SK-MEL-5 (cell line): ENCODE results near the gene ATP13A3. TPM values are rescaled to one million over a fixed set of nuclear protein-coding genes. Genes with fewer than 3 reads are reported as not detected.
"Not testable (repeated sequence)": the region's sequence is repeated elsewhere in the genome, so short reads cannot be mapped to it uniquely, and the experiment has no call there.

Source experiments
- DNase-seq: peaks from one replicate; pipeline ENCODE4 v3.0.0-alpha.2; 2016; ENCODE audit warnings: low read depth, low spot score
- in situ Hi-C: cut with HindIII; loops from 2 replicates; pipeline ENCODE4 v1.10.0; 2016; ENCODE audit warnings: low sequenced_read_pairs, high pct_unique_total_duplicates, low pct_unique_long_range_greater_than_20kb
- polyA plus RNA-seq, 2 experiments: library from polyadenylated mRNA; depleted of rRNA; stranded (reverse); fragments of >200 nt; gene quantifications; 2 replicates each; pipeline ENCODE4 v1.2.3, GENCODE V29; 2015
- total RNA-seq: library from RNA; depleted of rRNA; stranded (reverse); fragments of >200 nt; shearing (Covaris generic); gene quantifications from 2 replicates; pipeline ENCODE4 v1.2.3, GENCODE V29; 2014; rRNA removed

Gene ATP13A3
- total RNA-seq, result 95.1 and 102 TPM in 2 replicates
- 78.4 and 144 TPM in 2 replicates for polyA plus RNA-seq (2015; cell fraction: cytosol; rRNA removed)
- 74.9 and 82.3 TPM in 2 replicates for polyA plus RNA-seq (2015; cell fraction: nucleus; rRNA removed)

DNA sequence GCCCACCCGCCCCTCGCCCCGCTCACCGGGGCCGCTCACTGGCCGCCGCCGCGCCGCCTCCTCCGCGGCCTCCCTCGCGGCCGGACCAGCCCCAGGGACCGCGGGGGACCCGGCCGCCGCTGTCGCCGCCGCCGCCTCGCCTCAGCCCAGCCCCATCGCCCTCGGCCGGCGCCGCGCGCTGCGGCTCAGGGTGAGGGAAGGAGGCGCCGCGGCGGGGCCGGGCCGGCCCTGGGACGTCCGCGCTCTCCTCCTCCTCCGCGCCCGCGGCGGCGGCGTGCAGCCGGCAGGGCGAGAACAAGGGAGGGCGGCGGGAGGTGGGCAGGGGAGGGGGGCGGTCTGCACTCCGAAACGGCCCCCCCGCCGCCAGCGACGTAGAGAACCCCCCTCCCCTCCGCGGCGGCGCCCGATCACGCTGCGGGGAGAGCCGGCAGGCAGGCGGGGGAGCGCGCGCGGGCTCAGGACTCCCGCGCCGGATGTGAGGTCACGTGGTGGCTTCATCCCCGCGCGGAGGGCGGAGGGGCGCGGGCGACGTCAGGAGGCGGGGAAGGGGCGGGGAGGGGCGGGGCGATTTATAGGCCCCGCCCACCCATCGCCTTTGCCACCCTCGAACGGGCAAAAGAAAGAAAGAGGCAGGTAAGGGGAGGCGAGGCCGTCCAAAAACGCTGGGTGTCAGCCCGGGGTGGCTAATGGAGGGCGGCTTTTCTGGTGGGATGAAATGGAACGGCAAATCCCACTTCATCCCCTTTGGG, at the start of gene ATP13A3:
ATP13A3 (minus strand) TSS at position 463 of the 749 bp plus-strand sequence. CDS start 24,812 bp downstream, outside the sequence.
- in situ Hi-C loops, result no loop called here
- DNase-seq, result peak; percentile 83

DNA sequence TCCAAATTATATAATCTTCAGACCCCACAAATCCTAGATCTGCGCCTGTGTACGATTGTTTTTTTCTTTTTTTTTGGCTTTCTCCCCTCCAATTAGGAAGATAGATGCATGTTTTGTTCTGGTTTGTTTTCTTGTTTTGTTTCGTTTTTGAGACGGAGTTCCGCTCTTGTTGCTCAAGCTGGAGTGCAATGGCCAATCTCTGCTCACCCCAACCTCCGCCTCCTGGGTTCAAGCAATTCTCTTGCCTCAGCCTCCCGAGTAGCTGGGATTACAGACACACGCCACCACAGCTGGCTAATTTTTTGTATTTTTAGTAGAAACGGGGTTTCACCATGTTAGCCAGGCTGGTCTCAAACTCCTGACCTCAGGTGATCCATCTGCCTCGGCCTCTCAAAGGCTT, 48.4 kb upstream of the ATP13A3 start:
- in situ Hi-C loops, DNase-seq: not testable (repeated sequence)

DNA sequence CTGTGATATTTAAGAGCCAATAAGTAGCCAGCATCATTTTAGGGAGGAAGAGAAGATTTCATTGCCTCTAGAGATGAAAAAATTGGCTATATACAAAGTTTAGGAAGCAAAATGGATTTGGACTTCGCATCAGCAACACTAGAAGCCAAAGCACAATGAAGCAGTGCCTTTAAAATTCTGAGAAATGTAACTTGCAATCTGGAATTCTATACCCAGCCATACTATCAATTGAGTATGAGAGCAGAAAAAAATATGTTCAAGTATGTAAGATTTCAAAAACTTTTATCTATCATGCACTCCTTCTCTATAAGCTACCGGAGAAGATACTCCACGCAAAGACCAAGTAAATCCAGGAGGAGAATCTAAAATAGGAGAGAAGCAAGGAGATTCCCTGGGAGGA, 47.4 kb upstream of the ATP13A3 start:
- in situ Hi-C loops, result no loop called here

DNA sequence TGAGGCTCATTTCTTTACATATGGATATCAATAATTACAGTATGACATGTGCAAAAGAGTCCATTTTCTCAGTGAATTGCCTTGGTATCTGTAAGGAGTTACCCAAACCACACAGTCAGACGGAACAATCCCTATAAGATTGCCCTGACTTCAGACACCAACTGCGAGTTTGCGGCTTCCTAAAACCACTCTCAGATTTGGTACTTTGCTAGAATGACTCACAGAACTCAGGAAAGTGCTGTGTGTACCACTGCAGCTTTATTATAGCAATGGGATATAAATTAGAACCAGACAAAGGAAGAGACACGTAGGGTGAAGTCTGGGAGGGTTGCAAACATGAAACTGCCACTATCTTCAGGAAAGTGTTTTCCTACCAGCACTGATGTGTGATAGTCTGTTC, 45.8 kb upstream of the ATP13A3 start:
- no peak for DNase-seq
- in situ Hi-C loops, result no loop called here

More for the DNA sequence above, 47.4 kb upstream of the ATP13A3 start:
- no peak for DNase-seq

DNA sequence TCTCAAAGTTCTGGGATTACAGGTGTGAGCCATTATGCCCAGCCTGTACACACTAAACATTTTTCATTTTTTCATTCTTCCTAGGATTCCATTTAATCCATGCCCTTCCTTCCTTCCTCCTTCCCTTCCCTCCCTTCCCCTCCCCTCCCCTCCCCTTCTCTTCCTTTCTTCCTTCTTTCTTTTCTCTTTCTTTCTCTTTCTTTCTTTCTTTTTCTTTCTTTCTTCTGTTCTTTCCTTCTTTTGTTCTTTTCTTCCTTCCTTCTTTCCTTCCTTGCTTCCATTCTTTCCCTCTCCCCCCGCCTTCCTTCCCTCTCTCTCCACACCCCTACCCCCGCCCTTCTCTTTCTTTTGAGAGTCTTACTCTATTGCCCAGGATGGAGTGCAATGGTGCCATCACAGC, 40.9 kb upstream of the ATP13A3 start:
- in situ Hi-C loops, result no loop called here
- no peak for DNase-seq

DNA sequence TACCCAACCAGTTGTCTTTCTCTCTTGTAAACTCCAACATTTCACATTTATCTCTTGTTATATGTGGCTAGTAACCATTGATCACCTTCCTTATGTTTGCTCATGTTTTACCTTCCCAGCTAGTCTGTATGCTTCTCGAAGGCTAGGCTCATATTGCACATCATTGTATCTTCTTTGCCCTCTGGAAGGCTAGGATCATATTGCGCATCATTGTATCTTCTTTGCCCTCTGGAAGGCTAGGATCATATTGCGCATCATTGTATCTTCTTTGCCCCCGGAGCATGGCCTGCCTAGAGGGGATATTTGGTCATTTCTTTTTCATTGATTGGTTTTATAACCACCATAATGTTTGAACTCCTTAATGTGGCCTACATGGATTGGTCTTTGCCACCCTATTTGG, 39.4 kb upstream of the ATP13A3 start:
- in situ Hi-C loops, result no loop called here
- DNase-seq, result no peak

DNA sequence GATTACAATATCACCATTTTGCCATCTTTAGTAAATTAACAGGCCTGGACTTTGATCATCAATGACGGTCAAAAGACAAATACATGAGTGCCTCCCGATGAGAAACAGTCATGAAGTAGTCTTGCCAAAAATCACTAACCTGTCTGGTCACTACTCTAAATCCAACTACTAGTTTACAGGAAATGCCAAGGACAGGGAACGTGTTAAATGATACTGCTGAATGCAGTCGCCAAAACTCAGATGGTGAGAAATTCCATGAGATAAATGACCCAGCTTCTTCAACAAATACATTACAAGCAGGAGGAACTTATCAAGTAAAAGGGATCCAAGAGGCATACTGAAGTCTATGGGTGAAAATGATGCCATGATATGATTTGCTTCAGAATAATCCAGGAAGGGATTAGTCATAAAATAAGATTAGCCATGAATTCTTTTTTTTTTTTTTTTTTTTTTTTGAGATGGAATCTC, 35.8 kb upstream of the ATP13A3 start:
- DNase-seq, result no peak
- in situ Hi-C loops, result no loop called here

DNA sequence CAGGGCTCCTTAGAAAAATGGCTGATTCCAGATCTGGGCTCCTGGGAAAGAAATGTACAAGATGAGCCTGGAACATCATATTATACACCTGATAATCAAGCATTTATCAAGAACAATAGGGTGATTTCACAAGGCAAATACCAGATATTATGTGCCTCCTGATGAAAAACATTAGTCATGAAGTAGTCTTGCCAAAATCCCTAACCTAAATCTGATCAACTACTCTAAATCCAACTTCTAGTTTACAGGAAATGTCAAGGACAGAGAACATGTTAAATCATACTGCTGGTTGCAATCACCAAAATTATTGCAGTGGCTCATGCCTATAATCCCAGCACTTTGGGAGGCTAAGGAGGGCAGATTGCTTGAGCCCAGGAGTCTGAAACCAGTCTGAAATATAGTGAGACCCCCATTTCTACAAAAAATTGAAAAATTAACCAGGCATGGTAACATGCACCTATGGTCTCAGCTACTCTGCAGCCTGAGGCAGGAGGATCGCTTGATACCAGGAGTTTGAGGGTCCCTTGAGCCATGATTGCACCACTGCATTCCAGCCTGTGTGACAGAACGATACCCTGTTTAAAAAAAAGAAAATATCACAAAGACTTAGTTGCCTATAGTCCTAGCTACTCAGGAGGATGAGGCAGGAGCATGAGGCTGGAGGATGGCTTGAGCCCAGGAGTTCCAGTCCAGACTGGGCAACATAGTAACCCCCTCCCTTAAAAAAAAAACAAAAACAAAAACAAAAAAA, 34.9 kb upstream of the ATP13A3 start:
- in situ Hi-C loops, result no loop called here

DNA sequence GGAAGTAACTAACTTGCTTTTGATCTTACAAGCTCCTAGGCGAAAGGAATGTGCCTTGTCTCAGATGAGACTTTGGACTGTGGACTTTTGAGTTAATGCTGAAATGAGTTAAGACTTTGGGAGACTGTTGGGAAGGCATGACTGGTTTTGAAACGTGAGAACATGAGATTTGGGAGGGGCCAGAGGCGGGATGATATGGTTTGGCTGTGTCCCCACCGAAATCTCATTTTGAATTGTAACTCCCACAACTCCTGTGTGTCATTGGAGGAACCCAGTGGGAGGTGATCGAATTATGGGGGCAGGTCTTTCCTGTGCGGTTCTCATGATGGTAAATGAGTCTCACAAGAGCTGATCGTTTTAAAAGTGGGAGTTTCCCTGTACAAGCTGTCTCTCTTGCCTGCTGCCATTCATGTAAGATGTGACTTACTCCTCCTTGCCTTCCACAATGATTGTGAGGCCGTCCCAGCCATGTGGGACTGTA, 33.9 kb upstream of the ATP13A3 start:
- DNase-seq, in situ Hi-C loops: not testable (repeated sequence)

More for the DNA sequence above, 34.9 kb upstream of the ATP13A3 start:
- no peak for DNase-seq

DNA sequence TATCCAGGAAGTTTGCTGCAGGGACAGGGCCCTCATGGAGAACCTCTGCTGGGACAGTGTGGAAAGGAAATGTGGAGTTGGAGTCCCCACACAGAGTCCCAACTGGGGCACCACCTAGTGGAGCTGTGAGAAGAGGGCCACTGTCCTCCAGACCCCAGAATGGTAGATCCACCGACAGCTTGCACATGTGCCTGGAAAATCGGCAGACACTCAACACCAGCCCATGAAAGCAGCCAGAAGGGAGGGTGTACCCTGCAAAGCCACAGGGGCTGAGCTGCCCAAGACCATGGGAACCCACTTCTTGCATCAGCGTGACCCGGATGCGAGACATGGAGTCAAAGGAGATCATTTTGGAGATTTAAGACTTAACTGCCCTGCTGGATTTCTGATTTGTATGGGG, 33.4 kb upstream of the ATP13A3 start:
- in situ Hi-C loops, result not testable (repeated sequence)
- peak; percentile 22 for DNase-seq

DNA sequence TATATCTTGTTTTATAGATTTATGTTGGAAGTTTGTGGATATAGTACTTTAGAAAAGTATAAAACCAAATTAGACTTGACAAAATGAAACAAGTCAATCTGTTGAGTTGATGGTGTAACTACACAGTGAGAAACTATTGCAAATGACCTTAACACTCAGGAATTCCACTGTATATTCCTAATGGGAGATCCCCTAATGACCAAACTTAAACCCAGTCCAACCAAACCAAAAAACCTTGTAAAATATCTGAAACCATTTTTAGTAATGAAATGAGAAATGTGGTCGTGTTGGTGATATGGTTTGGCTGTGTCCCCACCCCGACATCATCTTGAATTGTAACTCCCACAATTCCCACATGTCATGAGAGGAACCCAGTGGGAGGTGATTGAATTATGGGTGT, 31.9 kb upstream of the ATP13A3 start:
- no peak for DNase-seq
- in situ Hi-C loops, result no loop called here

DNA sequence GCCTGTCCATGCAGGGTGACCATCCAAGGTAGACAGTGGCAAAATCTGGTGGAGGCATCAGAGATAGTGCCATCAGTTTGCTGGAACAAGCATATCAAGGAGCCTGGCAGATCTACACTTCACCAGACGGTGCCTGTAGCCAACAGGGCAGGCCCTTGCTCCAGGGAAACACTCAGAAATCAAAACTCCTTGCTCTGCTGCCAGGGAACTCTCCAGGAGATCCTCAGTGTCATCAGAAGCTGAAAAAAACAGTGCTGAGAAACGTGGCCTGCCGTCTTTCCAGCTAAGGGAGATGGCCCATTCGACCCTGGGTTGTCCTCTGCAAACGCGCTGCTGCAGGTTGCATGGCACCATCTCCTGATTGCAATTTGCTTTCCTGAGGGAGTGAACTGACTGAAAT, 30.5 kb upstream of the ATP13A3 start:
- DNase-seq, result no peak
- in situ Hi-C loops, result no loop called here

DNA sequence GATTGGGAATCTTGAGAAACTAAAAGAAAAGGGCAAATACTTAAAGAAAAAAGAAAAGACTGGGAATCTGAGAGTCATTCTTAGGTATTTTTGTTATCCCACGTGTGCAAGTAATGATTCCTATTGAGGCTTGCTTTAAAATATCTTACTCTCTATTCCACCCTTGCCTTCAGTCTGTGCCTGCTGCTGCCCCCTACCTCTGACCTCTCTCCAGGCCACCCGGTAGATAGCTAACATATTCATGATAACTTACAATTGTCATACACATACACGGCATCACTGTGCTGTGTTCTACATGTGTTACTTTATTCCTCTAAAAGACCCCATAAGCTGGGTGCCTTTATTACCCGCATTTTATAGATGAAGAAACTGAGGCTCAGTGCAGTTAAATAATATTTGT, 27.8 kb upstream of the ATP13A3 start:
- peak; percentile 32 for DNase-seq
- in situ Hi-C loops, result no loop called here

DNA sequence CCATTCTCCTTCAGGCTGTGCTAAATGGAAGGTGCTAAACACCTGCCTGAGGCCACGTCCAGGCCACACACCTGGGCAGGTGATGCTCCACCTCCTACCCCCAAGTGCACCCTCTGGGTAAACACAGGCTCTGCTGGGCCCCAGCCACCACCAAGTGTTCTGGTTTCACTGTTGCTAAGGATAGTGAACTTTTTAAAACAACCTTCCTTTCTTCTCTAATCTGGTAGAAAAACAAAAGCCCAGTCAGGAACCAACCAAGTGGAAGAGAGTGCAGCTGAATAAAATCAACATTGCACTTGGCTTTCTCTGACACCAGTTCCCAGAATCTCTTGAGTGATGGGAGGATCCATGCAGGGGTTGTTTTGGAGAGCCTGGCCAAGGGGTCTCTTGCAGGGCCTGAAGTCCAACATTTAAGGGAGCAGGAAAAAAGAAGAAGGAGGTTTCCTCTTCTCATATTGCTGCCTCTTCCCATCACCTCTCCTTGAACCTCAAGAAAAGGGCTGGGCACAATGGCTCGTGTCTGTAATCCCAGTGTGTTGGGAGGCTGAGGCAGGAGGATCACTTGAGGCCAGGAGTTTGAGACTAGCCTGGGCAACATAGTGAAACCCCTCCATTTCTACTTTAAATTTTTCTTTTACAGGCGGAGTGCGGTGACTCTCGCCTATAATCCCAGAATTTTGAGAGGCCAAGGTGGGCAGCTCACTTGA, 26.2 kb upstream of the ATP13A3 start:
- peak; percentile 45 for DNase-seq
- in situ Hi-C loops, result no loop called here

DNA sequence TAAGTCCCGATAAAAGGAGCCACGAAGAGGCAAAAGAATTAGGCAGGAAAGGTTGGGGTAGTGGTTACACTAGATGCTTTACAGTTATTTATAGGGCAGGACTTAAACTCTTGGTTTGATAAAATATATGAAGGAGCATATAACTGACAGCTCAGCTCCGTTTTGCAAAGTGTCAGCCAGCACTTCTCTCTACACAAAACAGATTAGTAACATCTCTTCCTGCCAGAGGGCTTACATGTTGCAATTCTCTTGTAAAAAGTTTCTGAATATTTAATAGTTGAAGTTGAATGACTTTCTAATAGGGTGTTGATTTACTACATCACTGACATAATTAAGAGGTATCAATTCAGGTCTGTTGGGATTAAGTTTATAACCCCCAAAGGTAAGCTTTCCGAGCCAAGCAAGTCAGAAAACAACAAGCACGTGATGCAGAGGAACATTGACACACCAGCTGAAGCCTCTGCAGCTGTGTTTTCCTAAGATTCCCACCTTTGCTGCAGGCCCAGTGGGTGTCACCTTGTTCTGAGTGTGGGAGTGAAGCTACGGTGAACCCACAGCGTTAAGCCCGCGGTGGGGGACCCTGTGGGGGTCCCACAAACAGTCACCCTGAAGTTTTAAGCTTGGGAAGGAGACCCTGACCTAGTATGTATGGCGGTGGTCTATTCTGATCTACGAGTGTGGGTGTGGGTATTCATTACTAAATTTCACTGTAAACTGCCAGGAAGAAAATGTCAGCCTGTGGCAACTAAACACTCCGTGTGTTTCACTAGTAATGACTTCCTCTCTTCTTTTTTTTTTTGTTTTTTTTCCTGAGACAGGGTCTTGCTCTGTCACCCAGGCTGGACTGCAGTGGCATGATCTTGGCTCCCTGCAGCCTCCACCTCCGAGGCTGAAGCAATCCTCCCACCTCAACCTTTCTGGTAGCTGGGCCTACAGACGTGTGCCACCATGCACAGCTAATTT, 22.0 kb upstream of the ATP13A3 start:
- in situ Hi-C loops, result no loop called here
- no peak for DNase-seq

DNA sequence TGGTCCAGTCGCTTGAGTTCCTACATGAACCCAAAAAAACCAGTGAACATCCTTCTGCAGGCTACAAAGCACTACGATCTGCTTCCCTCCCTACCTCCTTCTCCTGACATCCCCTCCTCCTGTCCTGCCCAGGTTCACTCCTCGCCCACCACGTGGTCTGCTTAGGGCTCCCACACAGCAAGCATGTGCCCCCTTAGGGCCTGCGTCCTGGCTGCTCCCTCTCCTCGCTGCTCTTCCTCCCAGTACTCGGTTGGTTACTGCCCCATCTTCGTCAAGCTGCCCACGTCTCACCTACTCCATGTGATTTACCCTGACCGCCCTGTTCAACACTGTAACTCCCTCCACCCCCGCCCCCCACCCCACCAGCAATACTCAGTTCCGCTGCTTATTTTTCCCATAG, 20.8 kb upstream of the ATP13A3 start:
- DNase-seq, result no peak
- in situ Hi-C loops, result no loop called here
